GM12872 (cell line): Measurements from ENCODE around the gene TIGD1.

Experiments
- CTCF ChIP-seq: IDR thresholded peaks from 3 replicates; pipeline ENCODE4 v1.5.1; 2011; ENCODE audit warnings: low read depth, mild to moderate bottlenecking, low read length, moderate library complexity; ENCODE audit not compliant: insufficient read depth

The TIGD1 gene

GRCh38 chr2:232529806-232530547 lies 20.4 kb downstream of the TIGD1 start:
- no peak for TF ChIP-seq CTCF

- TF ChIP-seq CTCF = no peak
Measured at GRCh38 chr2:232528746-232529460, 21.5 kb downstream of the TIGD1 start.

- TF ChIP-seq CTCF = no peak
Measured at GRCh38 chr2:232527905-232528470, 22.4 kb downstream of the TIGD1 start.

- no peak for TF ChIP-seq CTCF
Measured at GRCh38 chr2:232526372-232526941, 23.9 kb downstream of the TIGD1 start.

- no peak for TF ChIP-seq CTCF
Measured at GRCh38 chr2:232525791-232526371, 24.5 kb downstream of the TIGD1 start, which contains the start of gene CHRND. Gene CHRND (plus strand): TSS chr2:232526160. CDS start chr2:232526216, 56 bp downstream.

- no peak for TF ChIP-seq CTCF
Measured at GRCh38 chr2:232525199-232525598, 25.2 kb downstream of the TIGD1 start.

GRCh38 chr2:232524771-232525170 lies 25.6 kb downstream of the TIGD1 start:
- no peak for TF ChIP-seq CTCF
